K562 (cell line): ENCODE measurements around the gene AP3S2. TPM values are rescaled to one million over a fixed set of nuclear protein-coding genes. Genes with fewer than 3 reads are reported as not detected.

Experiments used
- ATAC-seq: fragments of 200-7000 bp; cut with Tn5 transposase; 3 replicates; pipeline ENCODE4 v1.9.1; 2020; ENCODE audit warnings: moderate library complexity
- BruUV-seq: library from RNA; stranded (reverse); fragments of 400-500 nt; replicated peaks from 2 replicates; lab custom pipeline; 2021; lab: Mats Ljungman, UMichigan
- CTCF ChIA-PET: fragments of 300-600 bp; formaldehyde crosslinking; extraction: SDS; loops from one replicate; lab custom pipeline; 2021; ENCODE audit warnings: low intra/inter-chr PET ratio; lab: Yijun Ruan, JAX
- POLR2A ChIA-PET: fragments of 300-600, 350-650 bp; sonication (Branson Sonifier 250); formaldehyde crosslinking; extraction: SDS; loops from one replicate; lab custom pipeline; 2021; ENCODE audit warnings: antibody characterized with exemption, inconsistent platforms; lab: Yijun Ruan, JAX
- DNase-seq, 4 experiments: peaks; one replicate each; pipeline versions ENCODE4 v3.0.0 to v3.0.0-alpha.2; 2011 to 2018; ENCODE audit warnings: low spot score in 3 of 4, mixed read lengths in 3 of 4; ENCODE audit errors: extremely low read depth in 1 of 4
- FAIRE-seq: peaks from 2 replicates; lab custom pipeline; 2011; peaks lifted over from hg19 to GRCh38; lab: Jason Lieb, UNC
- H2AFZ ChIP-seq: 2 replicates; pipeline ENCODE4 v1.6.0; 2011; ENCODE audit warnings: low read depth, low read length, control low read depth, inconsistent platforms
- H3K27ac ChIP-seq: fragments of 200-600 bp; 3 replicates; pipeline ENCODE4 v1.8.0; 2011; ENCODE audit warnings: low read depth, mild to moderate bottlenecking, control low read depth, inconsistent platforms, low read length, moderate library complexity, mixed read lengths; ENCODE audit errors: extremely low read depth
- H3K27me3 ChIP-seq, 2 experiments: fragments of 300-600 bp in 1 of 2; 2 replicates in 1 of 2; 3 replicates in 1 of 2; pipeline versions ENCODE4 v1.6.0 to v1.8.0; 2011; ENCODE audit warnings: inconsistent platforms in 2 of 2, low read length in 2 of 2, mild to moderate bottlenecking in 1 of 2, mixed read lengths in 1 of 2, moderate library complexity in 1 of 2; ENCODE audit not compliant: control insufficient read depth in 2 of 2, insufficient read depth in 2 of 2
- H3K36me3 ChIP-seq: fragments of 300-600 bp; 3 replicates; pipeline ENCODE4 v1.8.0; 2011; ENCODE audit warnings: mild to moderate bottlenecking, low read length, inconsistent platforms; ENCODE audit not compliant: control insufficient read depth, insufficient read depth
- H3K4me1 ChIP-seq, 2 experiments: fragments of 200-600 bp in 1 of 2; replicated peaks in 1 of 2; 2 replicates in 1 of 2; 3 replicates in 1 of 2; pipeline versions ENCODE4 v1.5.1 to v1.8.0; 2011; ENCODE audit warnings: inconsistent platforms in 2 of 2, low read length in 2 of 2, mild to moderate bottlenecking in 1 of 2, mixed read lengths in 1 of 2, moderate library complexity in 1 of 2; ENCODE audit not compliant: control insufficient read depth in 2 of 2, insufficient read depth in 2 of 2
- H3K4me2 ChIP-seq: 2 replicates; pipeline ENCODE4 v1.6.1; 2011; ENCODE audit warnings: low read length, control low read depth, inconsistent platforms, mixed read lengths; ENCODE audit not compliant: insufficient read depth
- H3K4me3 ChIP-seq: fragments of 200-600 bp; sonication (generic), shearing (Covaris generic); 2 replicates; pipeline ENCODE4 v1.5.1; 2016; ENCODE audit warnings: control low read depth, inconsistent platforms
- H3K79me2 ChIP-seq: fragments of 200-600 bp; 3 replicates; pipeline ENCODE4 v1.8.0; 2011; ENCODE audit warnings: low read length, inconsistent platforms; ENCODE audit not compliant: control insufficient read depth, insufficient read depth
- H3K9ac ChIP-seq, 2 experiments: 2 replicates each; pipeline versions ENCODE4 v1.6.0 to v1.6.1; 2011; ENCODE audit warnings: low read depth in 2 of 2, low read length in 2 of 2, control low read depth in 1 of 2, inconsistent platforms in 1 of 2, mild to moderate bottlenecking in 1 of 2, mixed read lengths in 1 of 2; ENCODE audit not compliant: insufficient read depth in 1 of 2
- H3K9me1 ChIP-seq: one replicate; pipeline ENCODE4 v1.6.0; 2011; ENCODE audit warnings: inconsistent platforms, mild to moderate bottlenecking, low read length, moderate library complexity; ENCODE audit not compliant: control insufficient read depth, insufficient read depth
- H3K9me3 ChIP-seq: replicated peaks from 2 replicates; pipeline ENCODE4 v1.5.1; 2011; ENCODE audit warnings: low read depth, low read length, inconsistent platforms; ENCODE audit not compliant: control insufficient read depth, insufficient read depth
- H4K20me1 ChIP-seq: replicated peaks from 2 replicates; pipeline ENCODE4 v1.6.1; 2011; ENCODE audit warnings: low read length, inconsistent platforms, mixed read lengths; ENCODE audit not compliant: control insufficient read depth, insufficient read depth
- ATF3 ChIP-seq, 2 experiments: fragments of 450-650 bp in 1 of 2; sonication (generic) in 1 of 2; formaldehyde crosslinking in 1 of 2; IDR thresholded peaks in 1 of 2; conservative IDR thresholded peaks in 1 of 2; 2 replicates each; pipeline versions ENCODE4 v1.6.1 to v1.8.1; 2016 to 2023; ENCODE audit warnings: mild to moderate bottlenecking in 2 of 2, moderate library complexity in 2 of 2, inconsistent platforms in 1 of 2, missing genetic modification reagents in 1 of 2
- PATZ1 ChIP-seq: fragments of 250-450 bp; sonication (Bioruptor Pico); IDR thresholded peaks from 2 replicates; pipeline ENCODE4 v1.5.0; 2020; ENCODE audit warnings: mild to moderate bottlenecking, borderline replicate concordance
- WGBS: fragments of 100-300 bp; shearing (Covaris generic); methylation state at CpG from one replicate; pipeline ENCODE4 v1.1.6; 2016; ENCODE audit warnings: low coverage, mixed read lengths; ENCODE audit not compliant: insufficient coverage; ENCODE audit errors: missing lambda C conversion rate; 5-methylcytosine and 5-hydroxymethylcytosine counted together
- in situ Hi-C: fragments of 300-500 bp; cut with MboI; formaldehyde crosslinking; loops from 4 replicates; pipeline ENCODE4 v1.15.0; 2018; ENCODE audit warnings: inconsistent platforms, mixed read lengths
- intact Hi-C: fragments of 100-400 bp; cut with micrococcal nuclease; formaldehyde crosslinking; loops from 2 replicates; pipeline ENCODE4 v1.14.2; 2022
- polyA plus RNA-seq, 8 experiments: library from polyadenylated mRNA; depleted of rRNA in 4 of 8; stranded (reverse) in 5 of 8; unstranded in 3 of 8; fragments of >200 nt; fragmentation: Nextera tagmentation in 2 of 8; fragmentation: Illumina TruSeq in 1 of 8; extraction: Ambion mirVana in 2 of 8; extraction: Trizol in 1 of 8; gene quantifications; 2 replicates each; pipeline versions ENCODE4 v1.2.1 to v1.2.3, GENCODE V29; 2011 to 2014; ENCODE audit warnings: inconsistent platforms in 1 of 8, missing spikeins in 1 of 8
- total RNA-seq, 7 experiments: library from RNA; depleted of rRNA in 6 of 7; stranded (reverse); fragments of >200 nt in 6 of 7; fragmentation: Illumina TruSeq in 2 of 7; extraction: Trizol in 2 of 7; gene quantifications; 2 replicates each; pipeline versions ENCODE4 v1.2.1 to v1.2.3, GENCODE V29; 2011 to 2021; ENCODE audit warnings: low replicate concordance in 1 of 7

The AP3S2 gene
- total and polyA plus RNA-seq, 9 of the 15 experiments (the other 6 are each of a cell fraction or from before 2014, with no cell fraction given), result 16.4 to 54.1 (median 37.4) TPM

GRCh38 chr15:89806210-89806558, 87.6 kb downstream of the AP3S2 start:
- H3K4me3 ChIP-seq, result no peak overlapping the region
- H3K9me3 ChIP-seq, result no peaks in the 10 kb centered on the region
- peaks cover 0 to 54% of the 10 kb centered on the region in 2 experiments; a peak in 3 of 5 replicates for H3K4me1 ChIP-seq
- no peaks in the 10 kb centered on the region for H3K27me3 ChIP-seq
- FAIRE-seq, result no peak
- ChIA-PET CTCF (no interaction called here), POLR2A (interaction anchor here (0.9 kb wide), 1 partner anchor 12 kb away, joined by 3 read pairs; no protein-coding TSS in a partner anchor)
- no peak for DNase-seq
- intact Hi-C loops (no loop called here), in situ Hi-C loops (no loop called here)
- peaks cover 2% of the 10 kb centered on the region; the same call in 1 of the 2 replicates for H4K20me1 ChIP-seq
- H3K4me2 ChIP-seq, result no peak overlapping the region
- H3K9ac ChIP-seq, result peak overlapping the region in 1 of 2 experiments; percentile 9; a peak in 1 of 4 replicates
- H3K36me3 ChIP-seq, result no peaks in the 10 kb centered on the region
- BruUV-seq, result no TSS peak
- no peaks in the 10 kb centered on the region for H3K9me1 ChIP-seq
- H3K79me2 ChIP-seq, result no peaks in the 10 kb centered on the region
- WGBS, result 50% methylated on average over 18 of the region's 21 CpGs
- no peak overlapping the region for H3K27ac ChIP-seq
- ATAC-seq, result no peak
- TF ChIP-seq ATF3 (IDR thresholded peaks at IDR 0.05) (peak; percentile 29; the same call in 1 of the 2 replicates), ATF3 (CRISPR knock-in tag; conservative IDR thresholded peaks at IDR 0.05) (no peak), PATZ1 (CRISPR knock-in tag) (no peak)
- H2AFZ ChIP-seq, result no peak overlapping the region
